ENCODE results near the gene SEC11C.
A peak's percentile ranks its signal among the peaks of the same experiment; 100 is the strongest.
"Not testable (repeated sequence)": the region's sequence is repeated elsewhere in the genome, so short reads cannot be mapped to it uniquely, and the experiment has no call there.

The SEC11C gene

GRCh38 chr18:59139615-59140301, at the start of gene SEC11C:
TSS of gene SEC11C (plus strand) at chr18:59139884. CDS start at chr18:59139949, 65 bp downstream.
- DNase-seq (ENCODE audit: low read depth, low spot score), result peak; percentile 91

DNA sequence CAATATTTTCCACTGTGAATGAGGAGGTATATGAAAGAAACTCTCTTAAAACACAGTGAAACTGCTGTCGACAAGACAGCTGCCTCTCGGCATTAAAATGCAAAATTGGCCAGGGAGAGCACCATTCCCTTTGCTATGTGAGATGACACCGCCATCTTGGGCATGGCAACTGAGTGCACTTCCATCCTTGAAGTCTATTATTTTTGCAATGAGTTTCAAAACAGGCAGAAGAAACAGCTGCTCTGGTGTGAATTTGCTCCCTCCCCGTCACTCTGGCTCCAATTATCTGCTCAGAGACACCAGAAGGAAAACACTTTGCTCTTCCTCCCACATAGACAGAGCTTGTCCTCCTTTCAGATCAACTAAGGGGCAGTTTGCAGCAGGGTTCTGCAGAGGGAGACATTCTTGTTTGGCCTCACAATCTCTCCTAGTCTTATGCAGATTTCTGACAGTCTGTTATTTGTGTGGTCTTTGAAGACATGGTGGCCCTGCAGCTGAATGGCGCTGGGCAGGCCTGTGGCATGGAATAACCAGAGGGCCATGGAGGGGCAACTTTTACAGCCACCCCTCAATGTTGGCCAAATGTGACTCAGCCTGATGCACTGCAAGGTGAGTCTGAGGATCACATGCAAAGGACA, 48.6 kb upstream of the SEC11C start:
- no peak for DNase-seq (ENCODE audit: low read depth, low spot score)

GRCh38 chr18:59093668-59094067, 46.0 kb upstream of the SEC11C start:
- DNase-seq (ENCODE audit: low read depth, low spot score), result no peak

DNA sequence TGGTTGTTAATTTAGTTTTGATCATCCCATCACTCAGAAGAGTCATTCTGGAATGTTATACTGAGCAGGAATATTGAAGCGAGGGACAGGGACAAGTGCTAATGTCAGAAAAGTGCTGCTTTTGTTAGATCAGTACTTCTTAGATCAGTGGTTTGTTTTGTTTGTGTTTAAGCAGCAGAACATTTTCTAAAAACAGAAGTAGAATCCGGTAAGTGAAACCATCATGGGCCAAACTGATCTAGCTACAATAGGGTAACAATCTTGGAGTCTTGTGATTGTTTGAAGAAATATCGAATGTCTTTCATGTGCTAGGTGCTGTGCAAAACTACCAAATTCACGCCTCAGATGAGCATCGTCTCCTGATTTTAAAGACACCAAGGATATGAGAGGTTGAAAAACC, 45.1 kb upstream of the SEC11C start:
- no peak for DNase-seq (ENCODE audit: low read depth, low spot score)

GRCh38 chr18:59096098-59096789, 43.4 kb upstream of the SEC11C start:
- DNase-seq (ENCODE audit: low read depth, low spot score), result no peak

- no peak for DNase-seq (ENCODE audit: low read depth, low spot score)
Observed at GRCh38 chr18:59101830-59102414, 37.8 kb upstream of the SEC11C start.

DNA sequence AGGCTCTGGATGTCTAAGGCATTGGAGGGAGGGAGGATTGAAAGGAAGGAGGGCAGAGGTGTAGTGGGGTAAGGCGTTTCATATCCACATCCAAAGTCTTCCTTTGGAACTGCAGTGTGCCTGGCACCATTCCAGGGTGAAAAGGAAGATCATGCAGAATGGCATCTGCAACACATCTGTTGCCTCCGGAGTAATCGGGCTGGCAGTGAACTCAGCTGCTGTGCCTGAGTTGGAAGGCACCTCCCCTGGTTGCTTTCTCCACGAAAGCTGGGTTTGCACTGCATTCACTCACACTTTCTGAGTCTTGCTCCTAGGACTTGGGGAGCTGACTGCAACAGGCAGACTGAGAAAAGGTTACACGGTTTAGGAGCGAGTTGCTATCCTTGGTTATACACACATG, 30.3 kb upstream of the SEC11C start:
- DNase-seq (ENCODE audit: low read depth, low spot score), result no peak

GRCh38 chr18:59114160-59114559, 25.5 kb upstream of the SEC11C start:
- DNase-seq (ENCODE audit: low read depth, low spot score), result no peak

DNA sequence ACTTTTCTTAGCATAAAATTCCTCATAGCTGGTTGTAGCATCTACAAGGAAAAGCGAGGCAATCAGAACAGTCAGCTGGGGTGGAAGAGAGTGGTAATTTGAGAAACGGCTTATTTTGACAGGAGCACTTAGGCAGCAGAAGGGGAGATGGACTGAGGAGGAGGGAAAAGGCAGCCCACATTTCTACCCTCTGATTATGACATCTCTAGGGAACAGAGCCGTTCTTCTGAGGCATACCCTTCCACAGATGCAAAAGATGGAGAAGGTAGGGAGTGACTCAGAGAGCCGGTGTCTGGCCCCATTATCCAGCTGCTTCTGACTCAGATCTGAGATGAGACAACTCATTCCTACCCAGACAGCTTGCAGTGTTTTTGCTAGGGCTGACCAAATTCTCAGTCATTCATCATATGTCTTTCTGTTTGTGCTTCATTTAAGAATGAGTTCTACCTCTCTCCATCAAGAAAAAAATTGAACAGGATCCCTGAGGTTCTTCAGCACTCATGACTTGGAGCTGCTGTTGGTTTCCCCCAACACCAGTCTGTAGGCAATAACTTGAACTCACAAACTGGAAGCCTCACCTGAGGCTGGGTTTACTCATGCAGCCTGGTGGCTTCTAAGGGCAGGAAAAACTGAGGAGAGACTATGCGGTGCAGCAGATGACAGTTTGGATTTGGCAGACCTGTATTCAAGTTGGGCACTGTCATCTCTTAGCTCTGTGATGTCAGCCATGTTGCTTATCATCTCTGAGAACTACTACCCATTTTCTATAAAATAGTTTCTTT, 15.9 kb upstream of the SEC11C start:
- DNase-seq (ENCODE audit: low read depth, low spot score), result no peak

DNA sequence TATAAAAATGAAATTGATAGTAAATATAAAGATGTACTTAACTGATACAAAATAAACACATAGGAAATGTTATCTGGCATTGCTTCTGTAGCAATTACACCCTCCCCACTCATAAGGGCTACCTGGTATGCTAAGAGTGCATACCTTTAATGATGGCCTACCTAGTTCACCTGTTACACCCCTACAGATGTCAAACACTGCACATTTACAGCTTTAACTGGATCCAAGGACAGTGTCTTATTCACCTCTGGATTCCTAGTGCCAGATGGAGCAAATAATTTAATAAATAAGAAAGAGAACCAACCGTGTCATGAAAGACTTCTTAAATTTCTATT, 15.3 kb upstream of the SEC11C start:
- DNase-seq (ENCODE audit: low read depth, low spot score), result no peak

GRCh38 chr18:59127047-59127446, 12.6 kb upstream of the SEC11C start:
- DNase-seq (ENCODE audit: low read depth, low spot score), result no peak

DNA sequence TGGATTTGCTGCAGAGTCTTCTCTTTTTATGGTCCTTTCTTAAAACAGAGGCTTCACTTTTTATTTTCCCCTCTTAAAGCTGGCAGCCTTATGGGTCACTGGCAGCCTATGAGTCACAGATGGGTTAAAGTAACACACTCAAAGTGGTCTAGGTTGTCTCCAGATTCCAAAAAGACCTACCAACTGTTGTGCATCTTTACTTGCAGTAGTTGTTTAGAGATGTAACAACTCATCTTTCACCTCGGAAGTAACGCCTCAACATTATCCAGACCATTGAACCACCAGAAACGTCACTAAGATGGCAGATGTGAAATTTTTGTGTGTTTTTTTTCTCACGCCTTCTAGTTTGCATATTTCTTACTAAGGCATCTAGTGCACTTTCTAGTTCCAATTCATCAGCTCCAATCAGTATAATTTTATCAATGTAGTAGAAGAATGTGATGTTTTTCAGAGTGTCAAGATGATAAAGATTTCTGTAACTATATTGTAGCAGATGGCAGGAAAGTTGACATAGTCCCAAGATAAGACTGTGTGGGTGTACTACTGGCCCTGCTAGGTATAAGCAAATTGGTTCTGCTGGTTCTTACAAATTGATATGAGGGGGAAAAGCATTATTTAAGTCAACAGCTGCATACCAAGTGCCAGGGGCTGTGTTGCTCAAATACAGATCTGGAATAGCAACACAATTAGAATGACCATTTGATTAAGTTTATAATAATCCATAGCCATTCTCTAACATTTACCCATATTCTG, 9.6 kb upstream of the SEC11C start:
- no peak for DNase-seq (ENCODE audit: low read depth, low spot score)

- DNase-seq (ENCODE audit: low read depth, low spot score), result no peak
Observed at GRCh38 chr18:59132810-59133465, 6.7 kb upstream of the SEC11C start.

GRCh38 chr18:59139291-59139614, 431 bp upstream of the SEC11C start:
- DNase-seq (ENCODE audit: low read depth, low spot score), result peak; percentile 87

GRCh38 chr18:59140302-59140885, 710 bp downstream of the SEC11C start:
- no peak for DNase-seq (ENCODE audit: low read depth, low spot score)

- DNase-seq (ENCODE audit: low read depth, low spot score), result no peak
Observed at GRCh38 chr18:59141294-59142068, 1.8 kb downstream of the SEC11C start.

GRCh38 chr18:59142274-59142673, 2.6 kb downstream of the SEC11C start:
- peak; percentile 9 for DNase-seq (ENCODE audit: low read depth, low spot score)

GRCh38 chr18:59142800-59143416, 3.2 kb downstream of the SEC11C start:
- DNase-seq (ENCODE audit: low read depth, low spot score), result not testable (repeated sequence)

DNA sequence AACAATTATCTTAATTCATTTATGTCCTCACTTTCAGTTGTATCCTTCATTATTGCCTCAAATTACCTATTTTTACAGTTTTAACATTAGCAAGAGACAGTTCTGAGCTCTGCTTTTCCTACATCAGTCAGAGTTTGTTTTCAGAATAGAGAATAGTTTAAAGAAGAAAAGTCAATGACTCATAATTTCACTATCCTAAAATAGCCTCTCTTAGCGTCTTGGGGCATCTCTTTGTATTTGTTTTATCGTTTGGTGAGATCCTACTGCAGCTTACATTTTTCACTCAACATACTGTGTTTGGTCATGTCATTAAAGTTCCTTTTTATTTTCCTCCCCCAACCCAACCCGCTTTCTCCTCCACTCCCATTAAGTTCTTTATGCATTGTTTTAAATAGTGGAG, 3.8 kb downstream of the SEC11C start:
- DNase-seq (ENCODE audit: low read depth, low spot score), result no peak
